Esophagus (tissue), 2 donors: ENCODE data around the gene PSMA4. TPM values are rescaled to one million over a fixed set of nuclear protein-coding genes. Genes with fewer than 3 reads are reported as not detected.

ENCODE experiments used
- H3K27ac ChIP-seq, 2 donors: one replicate each; pipeline ENCODE4 v1.5.1; 2013; ENCODE audit warnings: low read depth in 2 of 2, mild to moderate bottlenecking in 2 of 2, inconsistent platforms in 1 of 2, low read length in 1 of 2, moderate library complexity in 1 of 2
- H3K27me3 ChIP-seq, 2 donors: one replicate each; pipeline ENCODE4 v1.6.1; 2013; ENCODE audit warnings: low read length in 2 of 2, control low read depth in 1 of 2, mild to moderate bottlenecking in 1 of 2; ENCODE audit not compliant: insufficient read depth in 2 of 2, control insufficient read depth in 1 of 2
- H3K36me3 ChIP-seq, 2 donors: one replicate each; pipeline ENCODE4 v1.6.1; 2013; ENCODE audit warnings: low read length in 1 of 2; ENCODE audit not compliant: control insufficient read depth in 2 of 2, insufficient read depth in 2 of 2
- H3K4me1 ChIP-seq, 2 donors: one replicate each; pipeline ENCODE4 v1.6.1; 2013; ENCODE audit warnings: low read length in 1 of 2; ENCODE audit not compliant: control insufficient read depth in 2 of 2, insufficient read depth in 2 of 2
- H3K4me3 ChIP-seq, 2 donors: one replicate each; pipeline ENCODE4 v1.5.1; 2013; ENCODE audit warnings: low read length in 2 of 2, mild to moderate bottlenecking in 2 of 2, low read depth in 1 of 2, moderate library complexity in 1 of 2
- H3K9me3 ChIP-seq, 2 donors: one replicate each; pipeline ENCODE4 v1.6.1; 2013; ENCODE audit warnings: mild to moderate bottlenecking in 2 of 2, low read depth in 1 of 2, low read length in 1 of 2, moderate library complexity in 1 of 2; ENCODE audit not compliant: control insufficient read depth in 2 of 2, insufficient read depth in 1 of 2
- WGBS, 2 donors: extraction: QIAGEN DNeasy Blood & Tissue Kit; methylation state at CpG; one replicate each; pipeline ENCODE4 v1.1.7; 2013; 5-methylcytosine and 5-hydroxymethylcytosine counted together
- polyA plus RNA-seq, 2 donors: library from polyadenylated mRNA; stranded (reverse); fragments of 200-250 nt; gene quantifications; one replicate each; pipeline ENCODE4 v1.2.3, GENCODE V29; 2013
- donor health status: healthy with polysubstance abuse.
- donor health status: Bipolar disorder and iron deficiency.

The PSMA4 gene
- polyA plus RNA-seq, 2 donors: 109 to 188 TPM

DNA sequence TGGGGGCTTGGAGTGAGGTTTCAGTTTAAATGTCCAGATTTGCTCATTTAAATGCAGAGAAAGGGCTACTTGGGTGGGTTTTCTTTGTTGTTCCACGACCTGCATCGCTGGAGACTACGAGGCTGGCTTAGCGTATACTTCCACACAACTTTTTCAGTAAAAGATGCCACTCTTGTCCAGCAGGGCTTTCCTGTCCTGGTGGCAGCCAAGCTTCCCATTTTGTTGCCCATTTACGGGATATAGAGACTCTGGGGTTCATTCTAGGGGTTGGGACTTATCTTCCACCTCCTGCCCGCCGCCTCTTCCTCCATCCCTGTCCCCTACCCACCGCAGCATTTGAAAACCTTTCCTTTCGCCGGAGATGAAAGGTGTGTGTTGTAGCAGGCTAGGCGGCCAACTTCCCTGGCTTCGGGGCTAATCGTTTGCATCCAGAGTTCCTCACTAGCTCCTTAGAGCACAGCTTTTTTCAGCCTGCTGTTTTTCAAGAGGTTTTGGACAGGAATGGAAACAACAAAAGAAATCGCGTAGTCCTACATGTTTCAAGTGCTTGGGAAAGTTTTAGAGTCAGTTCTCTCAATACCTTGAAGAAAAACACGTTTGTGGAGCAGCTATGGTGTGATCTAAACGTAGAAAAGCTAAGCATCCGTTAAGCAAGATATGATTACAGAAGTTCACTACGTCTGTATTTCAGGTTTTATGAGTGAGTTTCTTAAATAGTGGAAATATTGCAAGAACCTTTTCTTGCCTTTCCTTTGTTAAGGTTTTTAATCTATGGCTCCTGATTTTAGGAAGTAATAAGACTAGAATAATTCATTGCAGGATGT lies 25.9 kb downstream of the PSMA4 start:
- no peaks in the 10 kb centered on the region for H3K27me3 ChIP-seq
- peak overlapping the region in 1 of 2 donors; percentile 8 for H3K27ac ChIP-seq
- H3K4me1 ChIP-seq: peaks cover 0 to 3% of the 10 kb centered on the region in 2 donors
- H3K36me3 ChIP-seq: no peaks in the 10 kb centered on the region
- 3% methylated on average over 19 of the region's 19 CpGs for WGBS, 2 donors
- H3K9me3 ChIP-seq: no peaks in the 10 kb centered on the region
- peak overlapping the region; percentile 63 to 67 for H3K4me3 ChIP-seq

DNA sequence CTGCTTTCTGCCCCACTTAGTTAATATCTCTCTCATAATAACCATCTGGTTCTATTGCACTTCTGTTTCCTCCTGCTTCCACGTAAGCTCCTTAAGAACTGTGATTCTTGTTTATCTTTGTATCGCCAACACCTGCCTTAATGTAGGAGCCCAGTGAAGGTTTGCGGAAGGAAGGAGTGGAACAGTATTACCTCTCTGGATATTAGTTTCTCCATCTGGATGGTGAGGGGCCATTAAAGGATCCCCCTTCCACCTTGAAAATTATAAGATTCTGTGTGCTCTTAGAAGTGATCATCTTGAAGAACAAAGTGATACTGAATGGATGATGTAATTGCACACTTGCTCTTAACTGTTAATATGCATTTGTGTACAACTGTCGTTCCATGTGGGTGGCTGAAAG lies 27.3 kb downstream of the PSMA4 start:
- Histone ChIP-seq H3K4me1 (peaks cover 0 to 3% of the 10 kb centered on the region in 2 donors), H3K27me3 (no peaks in the 10 kb centered on the region), H3K9me3 (no peaks in the 10 kb centered on the region), H3K36me3 (no peaks in the 10 kb centered on the region), H3K27ac (no peak overlapping the region), H3K4me3 (no peak overlapping the region)
- 64 to 78% methylated on average over 4 of the region's 4 CpGs for WGBS, 2 donors

DNA sequence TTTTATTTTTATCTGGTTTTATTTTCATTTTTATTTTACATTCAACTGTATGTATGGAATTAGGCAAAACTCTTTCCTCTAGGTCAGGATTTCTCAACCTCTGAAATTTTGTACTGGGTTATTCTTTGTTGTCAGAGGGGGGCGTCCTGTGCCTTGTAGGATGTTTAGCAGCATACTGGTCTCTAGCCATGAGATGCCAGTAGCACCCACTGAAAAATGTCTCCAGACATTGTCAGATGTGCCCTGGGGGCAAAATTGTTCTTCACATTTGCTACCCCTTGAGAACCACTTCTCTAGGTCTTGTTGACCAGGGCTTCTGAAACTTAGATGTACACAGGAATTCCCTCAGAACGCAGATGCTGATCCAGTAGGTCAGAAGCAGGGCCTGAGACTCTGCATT lies 30.5 kb downstream of the PSMA4 start:
- 92 to 93% methylated on average over 2 of the region's 2 CpGs for WGBS, 2 donors
- H3K4me3 ChIP-seq: no peak overlapping the region
- no peaks in the 10 kb centered on the region for H3K27me3 ChIP-seq
- no peak overlapping the region for H3K27ac ChIP-seq
- no peaks in the 10 kb centered on the region for H3K36me3 ChIP-seq
- no peaks in the 10 kb centered on the region for H3K4me1 ChIP-seq
- no peaks in the 10 kb centered on the region for H3K9me3 ChIP-seq

- Histone ChIP-seq H3K27me3 (no peaks in the 10 kb centered on the region), H3K27ac (no peak overlapping the region), H3K4me1 (no peaks in the 10 kb centered on the region), H3K9me3 (no peaks in the 10 kb centered on the region), H3K4me3 (no peak overlapping the region), H3K36me3 (no peaks in the 10 kb centered on the region)
- WGBS, 2 donors: 83 to 93% methylated on average over 4 of the region's 4 CpGs
Measured at GRCh38 chr15:78571382-78571781, 31.1 kb downstream of the PSMA4 start.

- Histone ChIP-seq H3K27me3 (no peaks in the 10 kb centered on the region), H3K4me1 (no peaks in the 10 kb centered on the region), H3K36me3 (no peaks in the 10 kb centered on the region), H3K27ac (no peak overlapping the region), H3K4me3 (no peak overlapping the region), H3K9me3 (no peaks in the 10 kb centered on the region)
- WGBS, 2 donors: 50 to 56% methylated on average over 4 of the region's 4 CpGs
Measured at GRCh38 chr15:78573416-78573815, 33.2 kb downstream of the PSMA4 start.

DNA sequence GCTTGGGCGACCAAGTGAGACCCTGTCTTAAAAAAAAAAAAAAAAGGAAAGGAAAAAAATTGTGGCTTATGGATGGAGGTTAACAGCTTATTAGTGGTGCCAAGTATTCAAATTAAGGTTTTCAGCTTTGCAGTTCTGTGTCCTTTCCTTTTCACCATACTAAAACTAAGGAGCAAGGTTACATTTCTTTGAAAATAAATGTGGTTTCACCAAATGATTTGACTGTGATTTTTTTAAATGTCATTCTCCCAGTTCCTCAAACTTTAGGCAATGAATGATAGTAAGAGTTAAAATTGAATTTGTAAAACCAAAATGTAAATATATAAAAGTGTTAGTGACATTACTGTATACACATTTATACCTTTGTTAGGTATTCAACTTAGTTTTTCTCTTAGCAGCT lies 34.7 kb downstream of the PSMA4 start:
- H3K4me3 ChIP-seq: no peak overlapping the region
- no peaks in the 10 kb centered on the region for H3K9me3 ChIP-seq
- WGBS, 2 donors: 93 to 100% methylated on average over 1 of the region's 1 CpG
- no peaks in the 10 kb centered on the region for H3K36me3 ChIP-seq
- H3K27me3 ChIP-seq: no peaks in the 10 kb centered on the region
- H3K27ac ChIP-seq: no peak overlapping the region
- no peaks in the 10 kb centered on the region for H3K4me1 ChIP-seq

DNA sequence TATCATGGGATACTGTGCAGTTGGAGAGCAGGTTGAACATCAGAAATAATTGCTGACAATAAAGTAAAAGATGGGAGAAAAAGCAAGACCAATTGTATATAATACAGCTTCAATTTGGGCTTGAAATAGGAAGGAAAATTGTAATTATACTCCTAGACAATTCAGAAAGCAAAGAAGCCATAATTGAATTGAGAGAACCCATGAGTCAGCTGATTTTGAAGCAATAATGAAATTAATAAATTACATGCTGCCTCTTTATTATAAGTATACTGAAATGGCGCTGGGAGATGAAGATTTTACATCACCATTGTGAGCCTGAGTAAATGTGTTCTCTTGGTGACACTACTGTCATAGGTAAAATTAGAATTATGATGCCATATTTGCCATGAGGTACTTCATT lies 57.3 kb downstream of the PSMA4 start:
- H3K27ac ChIP-seq: peak overlapping the region in 1 of 2 donors; percentile 31
- WGBS, 2 donors: 94 to 97% methylated on average over 1 of the region's 1 CpG
- no peaks in the 10 kb centered on the region for H3K27me3 ChIP-seq
- H3K9me3 ChIP-seq: no peaks in the 10 kb centered on the region
- H3K4me1 ChIP-seq: no peaks in the 10 kb centered on the region
- H3K36me3 ChIP-seq: no peaks in the 10 kb centered on the region
- H3K4me3 ChIP-seq: no peak overlapping the region

GRCh38 chr15:78598348-78598747 lies 58.1 kb downstream of the PSMA4 start:
- H3K27me3 ChIP-seq: no peaks in the 10 kb centered on the region
- H3K36me3 ChIP-seq: no peaks in the 10 kb centered on the region
- WGBS, 2 donors: 80 to 83% methylated on average over 3 of the region's 3 CpGs
- H3K4me3 ChIP-seq: no peak overlapping the region
- H3K9me3 ChIP-seq: no peaks in the 10 kb centered on the region
- no peak overlapping the region for H3K27ac ChIP-seq
- no peaks in the 10 kb centered on the region for H3K4me1 ChIP-seq

DNA sequence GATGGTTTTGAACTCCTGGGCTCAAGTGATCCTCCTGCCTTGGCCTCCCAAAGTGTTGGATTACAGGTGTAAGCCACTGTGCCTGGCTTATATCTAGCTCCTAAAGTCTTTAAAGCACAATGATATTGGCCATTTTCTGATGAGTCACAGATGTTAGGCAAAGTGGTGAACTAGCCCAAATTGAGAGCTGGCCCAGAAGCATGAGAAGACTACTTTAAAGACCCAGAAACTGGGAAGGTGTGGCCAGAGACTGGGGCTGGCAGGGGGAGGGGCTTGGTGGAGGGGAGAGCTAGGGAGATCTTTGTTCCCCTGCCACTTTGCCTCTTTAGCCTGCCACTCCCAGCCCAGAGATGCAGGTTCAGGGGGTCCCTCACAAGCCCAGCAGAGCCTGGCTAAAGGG lies 58.9 kb downstream of the PSMA4 start:
- Histone ChIP-seq H3K27ac (no peak overlapping the region), H3K4me1 (no peaks in the 10 kb centered on the region), H3K36me3 (no peaks in the 10 kb centered on the region), H3K9me3 (no peaks in the 10 kb centered on the region), H3K4me3 (no peak overlapping the region), H3K27me3 (no peaks in the 10 kb centered on the region)
